HepG2 (cell line): Measurements from ENCODE around the gene CENPC. TPM values are rescaled to one million over a fixed set of nuclear protein-coding genes. Genes with fewer than 3 reads are reported as not detected.

ENCODE experiments used
- ATAC-seq: fragments of 200-7000 bp; cut with Tn5 transposase; 3 replicates; pipeline ENCODE4 v1.9.1; 2020; ENCODE audit warnings: mild to moderate bottlenecking, moderate library complexity
- BruUV-seq: library from RNA; stranded (reverse); fragments of 400-500 nt; replicated peaks from 2 replicates; lab custom pipeline; 2021; lab: Mats Ljungman, UMichigan
- CTCF ChIA-PET: fragments of 300-600 bp; formaldehyde crosslinking; extraction: SDS; loops from one replicate; lab custom pipeline; 2021; ENCODE audit warnings: low total read pairs, inconsistent platforms, low intra/inter-chr PET ratio; lab: Yijun Ruan, JAX
- POLR2A ChIA-PET: fragments of 350-600 bp; sonication (Branson Sonifier 250); formaldehyde crosslinking; loops from one replicate; lab custom pipeline; 2020; ENCODE audit warnings: antibody characterized with exemption, inconsistent platforms; lab: Yijun Ruan, JAX
- DNase-seq: peaks from one replicate; pipeline ENCODE4 v3.0.0-alpha.2; 2015; ENCODE audit warnings: low spot score
- FAIRE-seq: peaks from 3 replicates; lab custom pipeline; 2011; peaks lifted over from hg19 to GRCh38; lab: Jason Lieb, UNC
- H2AFZ ChIP-seq: one replicate; pipeline ENCODE4 v1.6.1; 2011; ENCODE audit warnings: low read length, inconsistent platforms
- H3K27ac ChIP-seq: fragments of 300-600 bp; 3 replicates; pipeline ENCODE4 v1.8.0; 2011; ENCODE audit warnings: mixed run types, mild to moderate bottlenecking, mixed read lengths, low read length, inconsistent platforms; ENCODE audit not compliant: insufficient read depth; ENCODE audit errors: extremely low read length
- H3K27me3 ChIP-seq, 2 experiments: fragments of 200-600 bp in 1 of 2; 2 replicates in 1 of 2; 3 replicates in 1 of 2; pipeline versions ENCODE4 v1.6.0 to v1.8.0; 2011; ENCODE audit warnings: low read length in 2 of 2, mild to moderate bottlenecking in 2 of 2, moderate library complexity in 2 of 2, inconsistent platforms in 1 of 2; ENCODE audit not compliant: insufficient read depth in 2 of 2, control insufficient read depth in 1 of 2
- H3K36me3 ChIP-seq, 2 experiments: fragments of 200-600 bp in 1 of 2; replicated peaks in 1 of 2; 2 replicates in 1 of 2; 3 replicates in 1 of 2; pipeline versions ENCODE4 v1.5.1 to v1.8.0; 2011; ENCODE audit warnings: low read length in 2 of 2, inconsistent platforms in 1 of 2; ENCODE audit not compliant: insufficient read depth in 2 of 2, control insufficient read depth in 1 of 2
- H3K4me1 ChIP-seq: 2 replicates; pipeline ENCODE4 v1.5.1; 2012; ENCODE audit warnings: low read length, inconsistent platforms; ENCODE audit not compliant: insufficient read depth
- H3K4me2 ChIP-seq: 2 replicates; pipeline ENCODE4 v1.6.0; 2011; ENCODE audit warnings: low read depth, low read length, inconsistent platforms
- H3K4me3 ChIP-seq, 3 experiments: fragments of 200-600 bp in 1 of 3; sonication (generic), shearing (Covaris generic) in 1 of 3; replicated peaks in 1 of 3; 2 replicates each; pipeline ENCODE4 v1.5.1; 2011 to 2016; ENCODE audit warnings: low read length in 3 of 3, inconsistent platforms in 2 of 3, low read depth in 2 of 3, mild to moderate bottlenecking in 2 of 3, control low read depth in 1 of 3, mixed read lengths in 1 of 3; ENCODE audit not compliant: insufficient read depth in 1 of 3
- H3K79me2 ChIP-seq: one replicate; pipeline ENCODE4 v1.6.1; 2011; ENCODE audit warnings: low read length, inconsistent platforms; ENCODE audit not compliant: insufficient read depth
- H3K9ac ChIP-seq: 2 replicates; pipeline ENCODE4 v1.6.0; 2011; ENCODE audit warnings: mild to moderate bottlenecking, low read depth, low read length, inconsistent platforms; ENCODE audit not compliant: insufficient read depth
- H3K9me3 ChIP-seq: 2 replicates; pipeline ENCODE4 v1.5.1; 2012; ENCODE audit warnings: mild to moderate bottlenecking, low read length
- H4K20me1 ChIP-seq: 2 replicates; pipeline ENCODE4 v1.6.0; 2011; ENCODE audit warnings: inconsistent platforms, mild to moderate bottlenecking, low read length, moderate library complexity; ENCODE audit not compliant: insufficient read depth
- BRF2 ChIP-seq: sonication (generic); formaldehyde crosslinking; IDR thresholded peaks from 2 replicates; pipeline ENCODE4 v1.8.1; 2022; ENCODE audit warnings: mild to moderate bottlenecking, missing genetic modification reagents
- FOSL2 ChIP-seq: sonication (generic); formaldehyde crosslinking; IDR thresholded peaks from 2 replicates; pipeline ENCODE4 v1.4.0; 2020; ENCODE audit warnings: missing genetic modification reagents
- GTF2F1 ChIP-seq: fragments of 150-350 bp; IDR thresholded peaks from 2 replicates; pipeline ENCODE4 v1.6.1; 2014; ENCODE audit warnings: low read length
- NCOA1 ChIP-seq: sonication (generic); formaldehyde crosslinking; IDR thresholded peaks from 2 replicates; pipeline ENCODE4 v1.9.0; 2021; ENCODE audit warnings: missing genetic modification reagents
- NCOA2 ChIP-seq: sonication (generic); formaldehyde crosslinking; IDR thresholded peaks from 2 replicates; pipeline ENCODE4 v1.8.0; 2022; ENCODE audit warnings: inconsistent platforms
- NRL ChIP-seq: sonication (generic); formaldehyde crosslinking; IDR thresholded peaks from 2 replicates; pipeline ENCODE4 v1.5.0; 2020; ENCODE audit warnings: missing genetic modification reagents, mild to moderate bottlenecking, moderate library complexity, borderline replicate concordance
- RNF219 ChIP-seq: sonication (generic); formaldehyde crosslinking; IDR thresholded peaks from 2 replicates; pipeline ENCODE4 v1.5.0; 2020; ENCODE audit warnings: mild to moderate bottlenecking, missing genetic modification reagents
- SNAPC2 ChIP-seq: sonication (generic); formaldehyde crosslinking; IDR thresholded peaks from 2 replicates; pipeline ENCODE4 v1.8.1; 2022; ENCODE audit warnings: mild to moderate bottlenecking, missing genetic modification reagents
- ZIK1 ChIP-seq: sonication (generic); formaldehyde crosslinking; IDR thresholded peaks from 2 replicates; pipeline ENCODE4 v1.5.0; 2020; ENCODE audit warnings: mild to moderate bottlenecking, low read depth, missing genetic modification reagents, borderline replicate concordance
- ZNF407 ChIP-seq: sonication (generic); formaldehyde crosslinking; IDR thresholded peaks from one replicate; pipeline ENCODE4 v1.5.1; 2020; ENCODE audit warnings: mild to moderate bottlenecking, missing genetic modification reagents; ENCODE audit errors: not compliant biosample characterization
- ZNF691 ChIP-seq: sonication (generic); formaldehyde crosslinking; IDR thresholded peaks from 2 replicates; pipeline ENCODE4 v1.4.0; 2020; ENCODE audit warnings: missing genetic modification reagents, low read depth, mild to moderate bottlenecking, borderline replicate concordance
- ZNF816 ChIP-seq: sonication (generic); formaldehyde crosslinking; IDR thresholded peaks from 2 replicates; pipeline ENCODE4 v1.8.0; 2022; ENCODE audit warnings: missing genetic modification reagents, mild to moderate bottlenecking, borderline replicate concordance
- WGBS: methylation state at CpG from one replicate; pipeline ENCODE4 v1.1.6; 2017; ENCODE audit warnings: low lambda C conversion rate; 5-methylcytosine and 5-hydroxymethylcytosine counted together
- in situ Hi-C: cut with HindIII; loops from 2 replicates; pipeline ENCODE4 v1.10.0; 2017; ENCODE audit warnings: low pct_unique_long_range_greater_than_20kb; ENCODE audit not compliant: extremely low pct_ligation_motif_present
- intact Hi-C: fragments of 100-400 bp; cut with micrococcal nuclease; formaldehyde crosslinking; loops from one replicate; pipeline ENCODE4 v1.10.0; 2022; ENCODE audit not compliant: unreplicated experiment
- polyA plus RNA-seq, 8 experiments: library from polyadenylated mRNA; depleted of rRNA in 3 of 8; stranded (reverse) in 7 of 8; unstranded in 1 of 8; fragments of >200 nt; fragmentation: Illumina TruSeq in 4 of 8; extraction: Trizol in 4 of 8; gene quantifications; 2 replicates each; pipeline versions ENCODE4 v1.2.1 to v1.2.3, GENCODE V29; 2011 to 2016; ENCODE audit warnings: low read depth in 4 of 8, missing spikeins in 1 of 8, mixed read lengths in 1 of 8; ENCODE audit not compliant: insufficient read depth in 1 of 8
- total RNA-seq, 5 experiments: library from RNA; depleted of rRNA; stranded (reverse); fragments of >200 nt; fragmentation: Illumina TruSeq; extraction: Trizol; gene quantifications; 2 replicates each; pipeline ENCODE4 v1.2.3, GENCODE V29; 2016; ENCODE audit warnings: low read depth in 1 of 5

The CENPC gene
- total and polyA plus RNA-seq, 2 of the 13 experiments (the other 11 are each of a cell fraction or from before 2014, with no cell fraction given), result 4.7 to 16.4 TPM

- 49% methylated on average over 3 of the region's 3 CpGs for WGBS
- no peak overlapping the region for H3K27ac ChIP-seq
- in situ Hi-C loops, result loop anchor here (25.0 kb wide), 1 partner anchor 346 kb away; no protein-coding TSS in a partner anchor
- no peak overlapping the region for H3K4me2 ChIP-seq
- H3K4me3 ChIP-seq, result no peak overlapping the region
- H3K9ac ChIP-seq, result no peak overlapping the region
- ATAC-seq, result no peak
- DNase-seq, result no peak
- no peaks in the 10 kb centered on the region for H3K36me3 ChIP-seq
- H3K27me3 ChIP-seq, result no peaks in the 10 kb centered on the region; a peak in 1 of 5 replicates
- no peaks in the 10 kb centered on the region for H4K20me1 ChIP-seq
- no TSS peak for BruUV-seq
- no peaks in the 10 kb centered on the region for H3K4me1 ChIP-seq
- no peak for FAIRE-seq
- intact Hi-C loops, result no loop called here
- ChIA-PET POLR2A (no interaction called here), CTCF (no interaction called here)
- H3K9me3 ChIP-seq, result no peaks in the 10 kb centered on the region
- H2AFZ ChIP-seq, result no peak overlapping the region
- H3K79me2 ChIP-seq, result no peaks in the 10 kb centered on the region
- TF ChIP-seq NRL, result no peak
- no peak for TF ChIP-seq FOSL2 (CRISPR knock-in tag)
- no peak for TF ChIP-seq ZNF816 (CRISPR knock-in tag)
- no peak for TF ChIP-seq ZIK1 (CRISPR knock-in tag)
- no peak for TF ChIP-seq NCOA1
- no peak for TF ChIP-seq NCOA2 (CRISPR knock-in tag)
- no peak for TF ChIP-seq BRF2 (CRISPR knock-in tag)
- TF ChIP-seq SNAPC2, result no peak
- no peak for TF ChIP-seq GTF2F1
- no peak for TF ChIP-seq ZNF691 (CRISPR knock-in tag)
- no peak for TF ChIP-seq RNF219 (CRISPR knock-in tag)
- TF ChIP-seq ZNF407 (CRISPR knock-in tag), result no peak
These were observed 21.0 kb upstream of the CENPC start for GRCh38 chr4:67566335-67566734.
